Naive thymus-derived CD8-positive, alpha-beta T cell (primary cell): Measurements from ENCODE around the gene FOS. TPM values are rescaled to one million over a fixed set of nuclear protein-coding genes. Genes with fewer than 3 reads are reported as not detected.

Source experiments
- ATAC-seq, 2 donors: fragments of 150-1000 bp; cut with Tn5 transposase in 1 of 2; sonication (Bioruptor Pico), chemical (Tn5 transposase) in 1 of 2; 1 replicate in 1 of 2; 2 replicates in 1 of 2; pipeline ENCODE4 v1.10.0; 2021; ENCODE audit warnings: mild to moderate bottlenecking in 2 of 2, moderate library complexity in 2 of 2
- POLR2A ChIA-PET: fragments of 350-600 bp; sonication (Branson Sonifier 250); formaldehyde crosslinking; loops from one replicate; lab custom pipeline; 2021; ENCODE audit warnings: antibody characterized with exemption; lab: Charles Lee
- DNase-seq, 10 donors: peaks; one replicate each; pipeline versions ENCODE4 v3.0.0 to v3.0.0-alpha.2; 2020 to 2022
- H3K27ac Mint-ChIP-seq, 10 donors: one replicate each; pipeline ENCODE4 v1.8.0; 2020 to 2022; ENCODE audit warnings: mild to moderate bottlenecking in 10 of 10, mixed read lengths in 10 of 10, moderate library complexity in 4 of 10, inconsistent platforms in 1 of 10
- H3K27me3 Mint-ChIP-seq, 5 donors: one replicate each; pipeline ENCODE4 v1.8.0; 2021 to 2022; ENCODE audit warnings: mixed read lengths in 5 of 5
- H3K36me3 Mint-ChIP-seq, 3 donors: one replicate each; pipeline ENCODE4 v1.8.0; 2020 to 2022; ENCODE audit warnings: mixed read lengths in 3 of 3, mild to moderate bottlenecking in 2 of 3, inconsistent platforms in 1 of 3
- H3K4me1 Mint-ChIP-seq, 4 donors: one replicate each; pipeline ENCODE4 v1.8.0; 2021 to 2022; ENCODE audit warnings: mixed read lengths in 4 of 4
- H3K4me3 Mint-ChIP-seq, 10 donors: one replicate each; pipeline ENCODE4 v1.8.0; 2020 to 2022; ENCODE audit warnings: mild to moderate bottlenecking in 10 of 10, mixed read lengths in 10 of 10, moderate library complexity in 6 of 10, inconsistent platforms in 1 of 10
- H3K9me3 Mint-ChIP-seq, 9 donors: one replicate each; pipeline ENCODE4 v1.8.0; 2020 to 2022; ENCODE audit warnings: mixed read lengths in 9 of 9, mild to moderate bottlenecking in 3 of 9, inconsistent platforms in 1 of 9, moderate library complexity in 1 of 9
- polyA plus RNA-seq, 3 donors: library from polyadenylated mRNA; unstranded; fragments of 300-500 nt; fragmentation: Illumina TruSeq; gene quantifications; one replicate each; pipeline ENCODE4 v1.2.3, GENCODE V29; 2021
- total RNA-seq, 8 experiments: library from RNA in 2 of 8; stranded (reverse) in 2 of 8; gene quantifications; one replicate each; pipeline ENCODE4 v1.2.3 and lab custom pipeline; 2021 to 2026

The FOS gene
- total and polyA plus RNA-seq, 5 experiments from 2014 or later: 9.4 to 510 (median 80.3) TPM

GRCh38 chr14:75286313-75286712 is 7.7 kb downstream of the FOS start:
- POLR2A ChIA-PET: no interaction called here
- H3K27me3 Mint-ChIP-seq: peaks cover 0 to 8% (median 3%) of the 10 kb centered on the region in 5 donors
- peaks cover 0 to 5% (median 4%) of the 10 kb centered on the region in 3 donors for H3K36me3 Mint-ChIP-seq
- no peak for ATAC-seq
- no peak for DNase-seq
- no peak overlapping the region for H3K4me3 Mint-ChIP-seq
- H3K4me1 Mint-ChIP-seq: peaks cover under 1 to 33% (median 3%) of the 10 kb centered on the region in 4 donors
- no peaks in the 10 kb centered on the region for H3K9me3 Mint-ChIP-seq
- H3K27ac Mint-ChIP-seq: peak overlapping the region in 3 of 10 donors; percentile 54 to 78 (median 58)

DNA sequence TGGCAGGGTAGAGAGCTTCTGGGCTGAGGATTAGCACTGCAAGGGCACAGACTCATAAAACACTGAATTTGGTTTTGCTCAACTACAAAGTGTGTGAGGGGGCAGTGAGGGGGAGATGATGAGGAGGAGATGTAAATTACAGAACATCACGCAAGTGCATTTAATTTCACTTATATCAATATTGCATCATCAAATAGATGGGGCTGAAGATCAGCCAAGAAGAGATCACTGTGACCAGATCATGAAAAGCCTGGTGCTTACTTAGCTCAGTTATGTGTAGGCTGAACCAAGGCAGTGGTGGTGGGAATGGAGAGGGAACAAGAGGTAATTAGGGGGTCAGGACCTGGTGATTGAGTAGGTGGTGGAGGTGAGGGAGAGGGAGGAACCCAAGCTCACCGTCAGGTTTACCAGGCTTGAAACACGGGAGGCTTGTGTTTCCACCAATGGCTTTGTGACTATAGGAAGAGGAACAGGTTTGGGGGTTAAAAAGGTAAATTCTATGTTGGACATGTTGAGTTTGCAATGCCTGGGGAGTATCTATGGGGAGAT is 11.3 kb downstream of the FOS start:
- Mint-ChIP-seq H3K27ac (peak overlapping the region in 5 of 10 donors; percentile 15 to 68 (median 35)), H3K9me3 (no peaks in the 10 kb centered on the region), H3K27me3 (peaks cover 0 to 8% (median 2%) of the 10 kb centered on the region in 5 donors), H3K4me1 (peaks cover 0 to 14% (median 4%) of the 10 kb centered on the region in 4 donors), H3K36me3 (no peaks in the 10 kb centered on the region), H3K4me3 (no peak overlapping the region)
- POLR2A ChIA-PET: interaction anchor here (0.5 to 1.8 kb wide), 2 partner anchors 9 to 36 kb away, joined by 3 to 5 read pairs; no protein-coding TSS in a partner anchor
- DNase-seq (no peak), ATAC-seq (no peak)

GRCh38 chr14:75290851-75291250 is 12.2 kb downstream of the FOS start:
- Mint-ChIP-seq H3K27me3 (peaks cover 0 to 8% (median 2%) of the 10 kb centered on the region in 5 donors), H3K4me3 (no peak overlapping the region), H3K36me3 (no peaks in the 10 kb centered on the region), H3K9me3 (no peaks in the 10 kb centered on the region), H3K27ac (peak overlapping the region in 4 of 10 donors; percentile 25 to 88 (median 79)), H3K4me1 (peaks cover 5 to 22% (median 11%) of the 10 kb centered on the region in 4 donors)
- ATAC-seq: no peak
- no peak for DNase-seq
- POLR2A ChIA-PET: no interaction called here

- Mint-ChIP-seq H3K4me1 (peaks cover 9 to 25% (median 16%) of the 10 kb centered on the region in 4 donors), H3K9me3 (no peaks in the 10 kb centered on the region), H3K27ac (peak overlapping the region in 7 of 10 donors; percentile 25 to 78 (median 52)), H3K27me3 (peaks cover 0 to 6% (median 2%) of the 10 kb centered on the region in 5 donors), H3K4me3 (no peak overlapping the region), H3K36me3 (no peaks in the 10 kb centered on the region)
- no peak for DNase-seq
- no peak for ATAC-seq
- POLR2A ChIA-PET: no interaction called here
Measured at GRCh38 chr14:75291331-75291730, 12.7 kb downstream of the FOS start.

GRCh38 chr14:75292101-75292563 is 13.5 kb downstream of the FOS start:
- no peak for ATAC-seq
- POLR2A ChIA-PET: no interaction called here
- H3K9me3 Mint-ChIP-seq: no peaks in the 10 kb centered on the region
- no peak for DNase-seq
- no peak overlapping the region for H3K4me3 Mint-ChIP-seq
- H3K27me3 Mint-ChIP-seq: peaks cover 0 to 3% (median 0%) of the 10 kb centered on the region in 5 donors
- peaks cover 9 to 26% (median 18%) of the 10 kb centered on the region in 4 donors for H3K4me1 Mint-ChIP-seq
- H3K36me3 Mint-ChIP-seq: no peaks in the 10 kb centered on the region
- H3K27ac Mint-ChIP-seq: peak overlapping the region in 6 of 10 donors; percentile 20 to 98 (median 56)

DNA sequence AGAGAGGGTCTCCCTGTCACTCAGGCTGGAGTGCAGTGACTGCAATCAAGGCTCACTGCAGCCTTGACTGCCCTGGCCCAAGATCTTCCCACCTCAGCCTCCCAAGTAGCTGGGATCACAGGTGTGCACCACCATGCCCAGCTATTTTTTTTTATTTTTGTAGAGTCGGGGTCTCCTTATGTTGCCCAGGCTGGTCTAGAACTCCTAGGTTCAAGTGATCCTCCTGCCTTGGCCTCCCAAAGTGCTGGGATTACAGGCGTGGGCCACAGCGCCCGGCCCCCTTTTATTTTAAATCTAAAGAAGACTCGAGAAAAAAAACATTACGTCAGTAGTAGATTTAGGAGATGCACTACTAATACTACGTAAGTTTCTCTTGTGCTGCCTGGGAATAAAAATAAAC is 14.3 kb downstream of the FOS start:
- Mint-ChIP-seq H3K27ac (peak overlapping the region in 9 of 10 donors; percentile 77 to 98 (median 96)), H3K4me1 (peaks cover 9 to 23% (median 17%) of the 10 kb centered on the region in 4 donors), H3K9me3 (no peaks in the 10 kb centered on the region), H3K36me3 (no peaks in the 10 kb centered on the region), H3K27me3 (peaks cover 0 to 1% (median 0%) of the 10 kb centered on the region in 5 donors), H3K4me3 (peak overlapping the region in 7 of 10 donors; percentile 34 to 90 (median 77))
- DNase-seq: no peak
- no peak for ATAC-seq
- POLR2A ChIA-PET: no interaction called here

DNA sequence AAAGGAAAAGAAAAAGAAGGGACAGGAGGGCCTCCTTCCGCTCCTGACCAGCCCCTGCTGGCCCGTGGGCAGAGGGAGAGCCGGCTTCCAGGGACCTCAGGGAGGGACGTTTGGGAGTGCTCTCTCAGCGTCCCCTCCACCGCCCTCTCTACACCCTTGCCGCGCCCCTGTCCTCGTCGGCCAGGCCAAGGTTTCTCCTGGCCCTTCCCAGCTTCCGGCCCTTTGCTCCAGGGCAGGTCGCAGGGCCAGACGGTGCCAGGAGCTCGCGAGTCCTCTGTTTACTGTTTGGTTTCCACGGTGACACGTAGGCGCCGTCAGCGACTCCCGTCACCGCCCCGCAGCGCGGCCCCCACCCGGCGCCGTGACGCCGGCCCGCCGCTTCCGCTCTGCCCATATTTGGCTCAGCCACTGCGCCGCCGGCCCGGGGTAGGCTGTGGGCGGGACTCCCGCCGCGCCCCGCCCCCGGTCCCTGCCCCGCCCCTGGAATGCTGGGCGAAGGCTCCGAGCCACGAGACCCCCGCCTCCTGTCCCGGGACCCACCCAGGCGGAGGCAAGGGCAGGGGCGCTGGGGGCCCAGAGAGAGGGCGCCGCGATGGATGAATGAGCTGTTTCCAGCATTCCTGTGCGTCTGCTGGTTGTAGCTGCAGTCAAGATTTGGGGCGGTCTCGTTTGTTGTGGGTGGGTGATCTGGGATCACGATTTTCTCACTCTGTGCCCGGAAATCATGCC is 15.5 kb downstream of the FOS start:
- H3K4me3 Mint-ChIP-seq: peak overlapping the region; percentile 77 to 96 (median 90)
- POLR2A ChIA-PET: interaction anchor here (0.5 to 3.4 kb wide), 16 partner anchors 15 to 421 kb away, joined by 3 to 15 read pairs (median 4); partner anchors contain the start of genes ERG28, FOS, NEK9 and TMED10
- H3K27me3 Mint-ChIP-seq: peaks cover 0 to 1% (median 0%) of the 10 kb centered on the region in 5 donors
- peak overlapping the region; percentile 48 to 98 (median 96) for H3K27ac Mint-ChIP-seq
- no peaks in the 10 kb centered on the region for H3K9me3 Mint-ChIP-seq
- H3K4me1 Mint-ChIP-seq: peaks cover 9 to 23% (median 17%) of the 10 kb centered on the region in 4 donors
- ATAC-seq: peak; percentile 78 to 85
- no peaks in the 10 kb centered on the region for H3K36me3 Mint-ChIP-seq
- peak; percentile 92 to 98 (median 96) for DNase-seq

DNA sequence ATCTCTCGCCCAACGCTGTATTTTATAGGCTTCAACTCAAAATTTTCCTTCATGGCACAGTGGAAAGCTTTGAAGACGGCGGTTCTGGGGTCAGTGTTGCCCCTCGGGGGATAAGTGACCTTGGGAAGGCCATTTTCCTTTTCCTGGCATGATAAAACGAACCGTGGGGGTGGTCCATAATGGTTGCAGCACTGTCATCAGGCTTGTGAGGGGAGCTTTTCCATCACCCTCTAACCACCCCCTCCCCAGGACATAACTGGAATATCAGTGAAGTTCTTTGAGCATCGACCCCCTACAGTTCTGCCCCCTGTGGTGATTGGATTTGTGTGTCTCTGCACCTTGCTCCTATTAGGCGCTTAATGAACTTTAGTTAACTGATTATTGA is 16.0 kb downstream of the FOS start:
- peak overlapping the region in 9 of 10 donors; percentile 77 to 98 (median 96) for H3K27ac Mint-ChIP-seq
- DNase-seq: no peak
- H3K4me1 Mint-ChIP-seq: peaks cover 9 to 23% (median 17%) of the 10 kb centered on the region in 4 donors
- H3K9me3 Mint-ChIP-seq: no peaks in the 10 kb centered on the region
- no peaks in the 10 kb centered on the region for H3K36me3 Mint-ChIP-seq
- POLR2A ChIA-PET: interaction anchor here (0.5 to 3.4 kb wide), 11 partner anchors 16 to 366 kb away, joined by 3 to 15 read pairs (median 4); partner anchors contain the start of genes ERG28, FOS, NEK9 and TMED10
- ATAC-seq: peak in 1 of 2 donors; percentile 2
- H3K27me3 Mint-ChIP-seq: peaks cover 0 to 1% (median 0%) of the 10 kb centered on the region in 5 donors
- peak overlapping the region; percentile 77 to 96 (median 90) for H3K4me3 Mint-ChIP-seq

GRCh38 chr14:75295061-75295461 is 16.4 kb downstream of the FOS start:
- H3K9me3 Mint-ChIP-seq: no peaks in the 10 kb centered on the region
- H3K36me3 Mint-ChIP-seq: no peaks in the 10 kb centered on the region
- H3K27me3 Mint-ChIP-seq: no peaks in the 10 kb centered on the region
- H3K4me1 Mint-ChIP-seq: peaks cover 9 to 23% (median 17%) of the 10 kb centered on the region in 4 donors
- H3K4me3 Mint-ChIP-seq: peak overlapping the region; percentile 77 to 96 (median 90)
- POLR2A ChIA-PET: interaction anchor here (0.6 to 3.4 kb wide), 12 partner anchors 14 to 168 kb away, joined by 3 to 15 read pairs (median 4); partner anchors contain the start of genes FOS, NEK9 and TMED10
- ATAC-seq: no peak
- H3K27ac Mint-ChIP-seq: peak overlapping the region in 9 of 10 donors; percentile 77 to 98 (median 96)
- peak in 3 of 10 donors; percentile 17 to 30 (median 22) for DNase-seq

- peak overlapping the region; percentile 77 to 96 (median 90) for H3K4me3 Mint-ChIP-seq
- peak; percentile 22 to 25 for ATAC-seq
- H3K36me3 Mint-ChIP-seq: no peaks in the 10 kb centered on the region
- no peaks in the 10 kb centered on the region for H3K9me3 Mint-ChIP-seq
- POLR2A ChIA-PET: interaction anchor here (0.6 to 3.4 kb wide), 9 partner anchors 14 to 168 kb away, joined by 3 to 15 read pairs (median 4); partner anchors contain the start of genes FOS, NEK9 and TMED10
- peaks cover 9 to 23% (median 17%) of the 10 kb centered on the region in 4 donors for H3K4me1 Mint-ChIP-seq
- no peaks in the 10 kb centered on the region for H3K27me3 Mint-ChIP-seq
- DNase-seq: peak; percentile 63 to 84 (median 74)
- H3K27ac Mint-ChIP-seq: peak overlapping the region; percentile 70 to 98 (median 96)
Measured at GRCh38 chr14:75295491-75296345, 17.1 kb downstream of the FOS start.

DNA sequence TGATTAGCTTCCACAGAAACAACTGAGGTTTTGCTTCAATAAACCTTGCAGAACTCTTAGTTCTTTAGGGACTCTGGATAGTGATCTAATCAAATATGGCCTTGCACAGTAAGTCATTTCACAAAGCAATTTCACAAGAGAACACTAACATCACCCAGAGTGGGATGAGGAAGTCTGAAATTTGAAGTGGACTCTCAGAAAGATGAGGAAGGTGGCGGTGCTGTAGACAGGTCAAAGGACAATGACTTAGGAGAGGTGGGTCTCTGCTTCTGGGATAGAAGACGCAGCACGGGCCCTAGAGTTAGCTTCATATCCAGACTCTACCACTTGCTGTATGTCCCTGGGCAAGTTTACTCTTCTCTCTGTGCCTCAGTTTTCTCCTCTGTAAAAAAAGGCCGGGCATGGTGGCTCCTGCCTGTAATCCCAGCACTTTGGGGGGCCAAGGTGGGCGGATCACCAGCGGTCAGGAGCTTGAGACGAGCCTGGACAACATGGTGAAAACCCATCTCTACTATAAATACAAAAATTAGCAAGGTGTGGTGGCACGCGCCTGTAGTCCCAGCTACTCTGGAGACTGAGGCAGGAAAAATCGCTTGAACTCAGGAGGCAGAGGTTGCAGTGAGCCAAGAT is 18.9 kb downstream of the FOS start:
- ATAC-seq (no peak), DNase-seq (no peak)
- H3K9me3 Mint-ChIP-seq: no peaks in the 10 kb centered on the region
- peaks cover 19 to 39% (median 33%) of the 10 kb centered on the region in 4 donors for H3K4me1 Mint-ChIP-seq
- no peaks in the 10 kb centered on the region for H3K27me3 Mint-ChIP-seq
- no peak overlapping the region for H3K4me3 Mint-ChIP-seq
- POLR2A ChIA-PET: interaction anchor here (0.6 to 2.0 kb wide), 5 partner anchors 19 to 170 kb away, joined by 3 to 6 read pairs (median 3); partner anchors contain the start of genes FOS and NEK9
- H3K36me3 Mint-ChIP-seq: no peaks in the 10 kb centered on the region
- no peak overlapping the region for H3K27ac Mint-ChIP-seq
